NCI-H1417 (cell line): ENCODE results near the gene RAB31.

Experiments used
- DNase-seq, 3 experiments: peaks; one replicate each; lab custom pipeline; 2025; lab: John Stamatoyannopoulos, UW

Gene RAB31

GRCh38 chr18:9788860-9789259 lies 80.8 kb downstream of the RAB31 start:
- no peak for DNase-seq

- no peak for DNase-seq
Measured at GRCh38 chr18:9790261-9790660, 82.2 kb downstream of the RAB31 start.

- DNase-seq, result no peak
Measured at GRCh38 chr18:9791991-9792390, 83.9 kb downstream of the RAB31 start.

- peak in 1 of 3 experiments; percentile 30 for DNase-seq
Measured at GRCh38 chr18:9792565-9793245, 84.6 kb downstream of the RAB31 start.

GRCh38 chr18:9796011-9796410 lies 87.9 kb downstream of the RAB31 start:
- DNase-seq, result no peak

GRCh38 chr18:9796935-9797549 lies 88.9 kb downstream of the RAB31 start:
- peak in 2 of 3 experiments; percentile 58 to 77 for DNase-seq

- no peak for DNase-seq
Measured at GRCh38 chr18:9802175-9803062, 94.3 kb downstream of the RAB31 start.

GRCh38 chr18:9803063-9803697 lies 95.1 kb downstream of the RAB31 start:
- DNase-seq, result peak in 2 of 3 experiments; percentile 21 to 70

GRCh38 chr18:9803698-9804516 lies 95.8 kb downstream of the RAB31 start:
- peak; percentile 39 to 72 (median 47) for DNase-seq

- DNase-seq, result peak in 2 of 3 experiments; percentile 36 to 47
Measured at GRCh38 chr18:9804517-9805104, 96.5 kb downstream of the RAB31 start.

- no peak for DNase-seq
Measured at GRCh38 chr18:9806905-9807304, 98.8 kb downstream of the RAB31 start.

- no peak for DNase-seq
Measured at GRCh38 chr18:9808295-9809241, 100.5 kb downstream of the RAB31 start.

GRCh38 chr18:9809697-9810096 lies 101.6 kb downstream of the RAB31 start:
- DNase-seq, result no peak

- no peak for DNase-seq
Measured at GRCh38 chr18:9810299-9810698, 102.2 kb downstream of the RAB31 start.

- DNase-seq, result no peak
Measured at GRCh38 chr18:9810994-9811705, 103.0 kb downstream of the RAB31 start.

GRCh38 chr18:9811978-9812377 lies 103.9 kb downstream of the RAB31 start:
- DNase-seq, result no peak

GRCh38 chr18:9814431-9814830 lies 106.3 kb downstream of the RAB31 start:
- peak in 2 of 3 experiments; percentile 20 to 26 for DNase-seq

- no peak for DNase-seq
Measured at GRCh38 chr18:9817286-9817685, 109.2 kb downstream of the RAB31 start.
